Astrocyte (in vitro differentiated cells and primary cell): Measurements from ENCODE around the gene NUMB. TPM values are rescaled to one million over a fixed set of nuclear protein-coding genes. Genes with fewer than 3 reads are reported as not detected.

ENCODE experiments used
- DNase-seq: peaks from one replicate; pipeline ENCODE4 v3.0.0-alpha.2; 2010; ENCODE audit warnings: low read depth
- FAIRE-seq: peaks from 2 replicates; lab custom pipeline; 2011; peaks lifted over from hg19 to GRCh38; lab: Jason Lieb, UNC
- H2AFZ ChIP-seq: 2 replicates; pipeline ENCODE4 v1.6.0; 2012; ENCODE audit warnings: low read depth, low read length, inconsistent platforms
- H3K27ac ChIP-seq: 2 replicates; pipeline ENCODE4 v1.5.1; 2011; ENCODE audit warnings: low read depth, low read length, inconsistent platforms
- H3K27me3 ChIP-seq: 2 replicates; pipeline ENCODE4 v1.6.0; 2011; ENCODE audit warnings: low read length, inconsistent platforms; ENCODE audit not compliant: insufficient read depth
- H3K36me3 ChIP-seq: 2 replicates; pipeline ENCODE4 v1.5.1; 2011; ENCODE audit warnings: low read length, inconsistent platforms; ENCODE audit not compliant: insufficient read depth
- H3K4me1 ChIP-seq: 2 replicates; pipeline ENCODE4 v1.5.1; 2011; ENCODE audit warnings: low read length, inconsistent platforms; ENCODE audit not compliant: insufficient read depth
- H3K4me2 ChIP-seq: 2 replicates; pipeline ENCODE4 v1.6.0; 2012; ENCODE audit warnings: low read length, inconsistent platforms
- H3K4me3 ChIP-seq: 2 replicates; pipeline ENCODE4 v1.5.1; 2011; ENCODE audit warnings: low read depth, mild to moderate bottlenecking, low read length, inconsistent platforms; ENCODE audit not compliant: insufficient read depth
- H3K79me2 ChIP-seq: 2 replicates; pipeline ENCODE4 v1.6.0; 2012; ENCODE audit warnings: mild to moderate bottlenecking, low read length, inconsistent platforms; ENCODE audit not compliant: insufficient read depth
- H3K9ac ChIP-seq: 2 replicates; pipeline ENCODE4 v1.6.0; 2012; ENCODE audit warnings: mild to moderate bottlenecking, low read length, inconsistent platforms
- H3K9me3 ChIP-seq: 2 replicates; pipeline ENCODE4 v1.5.1; 2012; ENCODE audit warnings: low read depth, mild to moderate bottlenecking, low read length, inconsistent platforms; ENCODE audit not compliant: insufficient read depth
- H4K20me1 ChIP-seq: 2 replicates; pipeline ENCODE4 v1.6.0; 2012; ENCODE audit warnings: low read length, inconsistent platforms; ENCODE audit not compliant: insufficient read depth
- H3K27ac Mint-ChIP-seq: one replicate; pipeline ENCODE4 v1.8.0; 2021; ENCODE audit warnings: mild to moderate bottlenecking, mixed read lengths; ENCODE audit not compliant: unreplicated experiment
- H3K27me3 Mint-ChIP-seq: one replicate; pipeline ENCODE4 v1.8.0; 2021; ENCODE audit warnings: low read depth, mixed read lengths; ENCODE audit not compliant: unreplicated experiment
- H3K36me3 Mint-ChIP-seq: one replicate; pipeline ENCODE4 v1.8.0; 2021; ENCODE audit warnings: low read depth, mixed read lengths; ENCODE audit not compliant: unreplicated experiment
- H3K4me1 Mint-ChIP-seq: one replicate; pipeline ENCODE4 v1.8.0; 2021; ENCODE audit warnings: low read depth, mixed read lengths; ENCODE audit not compliant: unreplicated experiment
- H3K4me3 Mint-ChIP-seq: one replicate; pipeline ENCODE4 v1.8.0; 2021; ENCODE audit warnings: mild to moderate bottlenecking, moderate library complexity, mixed read lengths; ENCODE audit not compliant: unreplicated experiment
- H3K9me3 Mint-ChIP-seq: one replicate; pipeline ENCODE4 v1.8.0; 2021; ENCODE audit warnings: mild to moderate bottlenecking, mixed read lengths; ENCODE audit not compliant: unreplicated experiment
- EZH2 ChIP-seq: IDR thresholded peaks from 2 replicates; pipeline ENCODE4 v1.6.1; 2012; ENCODE audit warnings: mild to moderate bottlenecking, low read length, inconsistent platforms; ENCODE audit not compliant: insufficient read depth
- total RNA-seq: library from RNA; stranded (reverse); gene quantifications from 2 replicates; pipeline ENCODE4 v1.2.1, GENCODE V29; 2021
- TF ChIP-seq, protein P1 (sequence below): IDR thresholded peaks from 2 replicates; pipeline ENCODE4 v1.5.1; 2011; ENCODE audit warnings: low read depth, mild to moderate bottlenecking, inconsistent platforms, low read length, moderate library complexity; ENCODE audit not compliant: insufficient read depth

NUMB gene
- total RNA-seq, 1 donor from 2014 or later: 93.9 TPM

DNA sequence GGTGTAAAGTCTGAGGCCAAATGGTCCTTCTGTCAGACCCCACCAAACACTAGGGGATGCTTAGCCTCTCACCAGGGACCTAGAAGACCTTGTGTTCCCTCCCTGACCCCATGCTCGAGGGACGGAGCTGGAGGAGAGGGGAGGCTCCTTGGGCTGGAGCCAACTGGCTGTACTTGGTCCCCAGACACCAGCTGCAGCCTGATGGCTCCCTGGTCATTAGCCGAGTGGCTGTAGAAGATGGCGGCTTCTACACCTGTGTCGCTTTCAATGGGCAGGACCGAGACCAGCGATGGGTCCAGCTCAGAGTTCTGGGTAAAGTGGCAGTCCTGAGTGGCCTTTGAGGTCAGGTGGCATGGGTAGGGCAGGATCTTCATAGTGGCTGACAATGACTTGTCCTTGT, 192.0 kb downstream of the NUMB start:
- H4K20me1 ChIP-seq: no peaks in the 10 kb centered on the region
- H3K9ac ChIP-seq: no peak overlapping the region
- no peak for DNase-seq
- TF ChIP-seq EZH2: no peak
- TF ChIP-seq, protein P1, sequence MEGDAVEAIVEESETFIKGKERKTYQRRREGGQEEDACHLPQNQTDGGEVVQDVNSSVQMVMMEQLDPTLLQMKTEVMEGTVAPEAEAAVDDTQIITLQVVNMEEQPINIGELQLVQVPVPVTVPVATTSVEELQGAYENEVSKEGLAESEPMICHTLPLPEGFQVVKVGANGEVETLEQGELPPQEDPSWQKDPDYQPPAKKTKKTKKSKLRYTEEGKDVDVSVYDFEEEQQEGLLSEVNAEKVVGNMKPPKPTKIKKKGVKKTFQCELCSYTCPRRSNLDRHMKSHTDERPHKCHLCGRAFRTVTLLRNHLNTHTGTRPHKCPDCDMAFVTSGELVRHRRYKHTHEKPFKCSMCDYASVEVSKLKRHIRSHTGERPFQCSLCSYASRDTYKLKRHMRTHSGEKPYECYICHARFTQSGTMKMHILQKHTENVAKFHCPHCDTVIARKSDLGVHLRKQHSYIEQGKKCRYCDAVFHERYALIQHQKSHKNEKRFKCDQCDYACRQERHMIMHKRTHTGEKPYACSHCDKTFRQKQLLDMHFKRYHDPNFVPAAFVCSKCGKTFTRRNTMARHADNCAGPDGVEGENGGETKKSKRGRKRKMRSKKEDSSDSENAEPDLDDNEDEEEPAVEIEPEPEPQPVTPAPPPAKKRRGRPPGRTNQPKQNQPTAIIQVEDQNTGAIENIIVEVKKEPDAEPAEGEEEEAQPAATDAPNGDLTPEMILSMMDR: no peak
- H3K79me2 ChIP-seq: no peaks in the 10 kb centered on the region
- H2AFZ ChIP-seq: no peak overlapping the region
- H3K36me3 ChIP-seq: no peaks in the 10 kb centered on the region
- no peaks in the 10 kb centered on the region for H3K9me3 ChIP-seq
- Mint-ChIP-seq H3K36me3 (peaks cover 9% of the 10 kb centered on the region), H3K27me3 (peaks cover 4% of the 10 kb centered on the region), H3K27ac (no peak overlapping the region), H3K4me3 (no peak overlapping the region), H3K9me3 (no peaks in the 10 kb centered on the region), H3K4me1 (no peaks in the 10 kb centered on the region)
- H3K4me2 ChIP-seq: no peak overlapping the region
- H3K4me1 ChIP-seq: peaks cover 12% of the 10 kb centered on the region
- H3K27me3 ChIP-seq: no peaks in the 10 kb centered on the region
- no peak overlapping the region for H3K27ac ChIP-seq
- FAIRE-seq: no peak
- H3K4me3 ChIP-seq: no peak overlapping the region

DNA sequence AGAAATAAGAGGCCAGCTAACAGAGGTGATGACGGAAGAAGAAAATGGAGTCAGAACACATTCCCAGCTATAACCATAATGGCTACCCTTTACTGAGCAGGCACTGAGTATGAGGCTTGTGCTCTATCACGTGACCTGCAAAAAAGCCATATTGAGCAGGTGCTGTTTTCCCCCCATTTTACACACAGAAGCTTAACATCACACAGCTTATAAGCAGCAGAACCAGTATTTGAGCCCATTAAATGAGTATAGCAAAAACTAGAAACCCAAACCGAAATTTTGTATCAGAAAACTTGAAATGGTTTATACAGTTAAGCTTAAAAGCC, 192.7 kb downstream of the NUMB start:
- Histone ChIP-seq H3K27me3 (no peaks in the 10 kb centered on the region), H3K27ac (no peak overlapping the region), H3K36me3 (no peaks in the 10 kb centered on the region), H3K4me2 (no peak overlapping the region), H2AFZ (no peak overlapping the region), H3K79me2 (no peaks in the 10 kb centered on the region), H3K9me3 (no peaks in the 10 kb centered on the region), H4K20me1 (no peaks in the 10 kb centered on the region), H3K4me1 (peaks cover 12% of the 10 kb centered on the region), H3K9ac (no peak overlapping the region), H3K4me3 (no peak overlapping the region)
- Mint-ChIP-seq H3K27me3 (peaks cover 6% of the 10 kb centered on the region), H3K4me1 (no peaks in the 10 kb centered on the region), H3K9me3 (no peaks in the 10 kb centered on the region), H3K27ac (no peak overlapping the region), H3K4me3 (no peak overlapping the region), H3K36me3 (peaks cover 9% of the 10 kb centered on the region)
- no peak for TF ChIP-seq EZH2
- TF ChIP-seq, protein P1: no peak
- no peak for FAIRE-seq
- DNase-seq: no peak

DNA sequence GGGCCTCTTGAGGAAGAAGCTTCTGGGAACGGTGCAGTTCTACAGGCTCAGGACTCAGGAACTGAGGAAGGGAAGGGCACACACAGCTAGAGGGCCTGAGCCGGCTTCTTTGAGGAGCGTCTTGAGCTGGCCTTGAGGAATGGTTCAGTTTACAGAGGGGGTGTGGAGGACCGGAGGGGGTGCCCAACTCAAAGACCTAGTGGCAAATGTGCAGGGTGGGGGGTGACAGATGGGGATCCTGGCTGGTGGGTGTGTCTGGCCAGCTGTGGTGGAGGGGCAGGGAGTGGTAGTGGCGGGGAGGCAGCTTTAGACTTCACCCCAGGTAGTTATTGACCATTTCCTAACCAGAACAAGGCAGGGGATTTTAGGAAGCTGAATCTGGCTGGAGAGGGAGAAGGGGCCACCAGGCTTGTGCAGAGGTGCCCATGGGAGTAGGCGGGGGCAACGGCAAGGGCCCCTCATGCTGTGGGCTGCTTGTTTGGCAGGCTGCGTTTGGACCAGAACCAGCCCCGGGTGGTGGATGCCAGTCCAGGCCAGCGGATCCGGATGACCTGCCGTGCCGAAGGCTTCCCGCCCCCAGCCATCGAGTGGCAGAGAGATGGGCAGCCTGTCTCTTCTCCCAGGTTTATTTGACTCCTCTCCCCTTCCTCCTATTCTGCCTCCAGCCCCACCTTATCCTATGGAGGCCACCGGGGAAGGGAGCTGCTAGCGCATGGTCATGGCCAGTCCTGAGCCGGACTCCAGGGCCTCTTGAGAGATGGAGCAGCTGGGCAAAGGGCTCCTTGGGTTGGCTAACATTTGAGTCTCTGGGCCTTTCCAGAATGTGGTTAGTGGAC, 193.2 kb downstream of the NUMB start:
- Mint-ChIP-seq H3K27ac (no peak overlapping the region), H3K36me3 (peaks cover 9% of the 10 kb centered on the region), H3K9me3 (no peaks in the 10 kb centered on the region), H3K27me3 (peaks cover 6% of the 10 kb centered on the region), H3K4me1 (no peaks in the 10 kb centered on the region), H3K4me3 (no peak overlapping the region)
- DNase-seq: no peak
- Histone ChIP-seq H3K36me3 (no peaks in the 10 kb centered on the region), H4K20me1 (no peaks in the 10 kb centered on the region), H3K27ac (no peak overlapping the region), H3K4me3 (no peak overlapping the region), H3K79me2 (no peaks in the 10 kb centered on the region), H2AFZ (no peak overlapping the region), H3K9ac (no peak overlapping the region), H3K4me2 (no peak overlapping the region), H3K9me3 (no peaks in the 10 kb centered on the region), H3K27me3 (no peaks in the 10 kb centered on the region), H3K4me1 (peaks cover 6% of the 10 kb centered on the region)
- FAIRE-seq: no peak
- TF ChIP-seq EZH2: no peak
- TF ChIP-seq, protein P1: no peak
